NT2/D1 (cell line): ENCODE data around the gene UNC5C.

ENCODE experiments used
- DNase-seq: peaks from one replicate; pipeline ENCODE4 v3.0.0-alpha.2; 2011; ENCODE audit warnings: low read depth, low spot score
- H3K27me3 ChIP-seq: 2 replicates; pipeline ENCODE4 v1.6.0; 2011; ENCODE audit warnings: mild to moderate bottlenecking; ENCODE audit not compliant: insufficient read length, insufficient read depth
- H3K36me3 ChIP-seq: 2 replicates; pipeline ENCODE4 v1.6.1; 2011; ENCODE audit warnings: mild to moderate bottlenecking, low read length, mixed read lengths; ENCODE audit not compliant: insufficient read depth, insufficient read length
- H3K4me1 ChIP-seq: 2 replicates; pipeline ENCODE4 v1.5.1; 2011; ENCODE audit not compliant: insufficient read depth, insufficient read length
- H3K4me3 ChIP-seq: 2 replicates; pipeline ENCODE4 v1.5.1; 2011; ENCODE audit warnings: low read depth; ENCODE audit not compliant: insufficient read length
- H3K9ac ChIP-seq: 2 replicates; pipeline ENCODE4 v1.6.0; 2011; ENCODE audit warnings: low read depth; ENCODE audit not compliant: insufficient read length
- H3K9me3 ChIP-seq: 2 replicates; pipeline ENCODE4 v1.5.1; 2011; ENCODE audit warnings: mild to moderate bottlenecking, low read length; ENCODE audit not compliant: insufficient read depth
- SUZ12 ChIP-seq: IDR thresholded peaks from 2 replicates; pipeline ENCODE4 v1.6.1; 2011; ENCODE audit not compliant: insufficient read length, insufficient read depth; ENCODE audit errors: extremely low read depth
- YY1 ChIP-seq: IDR thresholded peaks from 2 replicates; pipeline ENCODE4 v1.6.1; 2011; ENCODE audit not compliant: insufficient read length, insufficient read depth
- ZNF274 ChIP-seq: IDR thresholded peaks from 2 replicates; pipeline ENCODE4 v1.6.1; 2011; ENCODE audit warnings: mild to moderate bottlenecking, low read depth, low read length

UNC5C gene

GRCh38 chr4:95478679-95479078, 70.1 kb downstream of the UNC5C start:
- Histone ChIP-seq H3K9ac (no peak overlapping the region), H3K9me3 (no peaks in the 10 kb centered on the region), H3K4me1 (no peaks in the 10 kb centered on the region), H3K36me3 (no peaks in the 10 kb centered on the region), H3K27me3 (no peaks in the 10 kb centered on the region), H3K4me3 (no peak overlapping the region)
- DNase-seq = no peak
- no peak for TF ChIP-seq YY1
- no peak for TF ChIP-seq ZNF274
- TF ChIP-seq SUZ12 = no peak

DNA sequence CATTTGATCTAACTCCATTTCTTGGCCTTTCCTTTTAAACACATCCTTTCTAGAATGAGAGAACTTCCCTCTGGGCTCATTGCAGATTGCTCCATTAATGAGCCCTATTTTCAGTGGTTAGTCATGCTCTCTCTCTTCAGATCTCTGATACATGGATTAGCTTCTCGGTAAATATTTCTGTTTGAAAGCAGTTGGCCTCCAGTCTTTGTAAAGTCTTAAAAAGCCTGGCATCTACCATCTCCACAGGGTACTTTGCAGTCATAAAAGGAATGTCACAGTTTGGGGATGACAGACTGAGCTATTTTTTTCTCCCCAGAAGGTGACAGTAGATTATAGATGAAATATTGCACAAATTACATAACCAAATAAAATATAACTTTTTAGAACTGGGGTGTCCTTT, 72.7 kb downstream of the UNC5C start:
- Histone ChIP-seq H3K9me3 (no peaks in the 10 kb centered on the region), H3K27me3 (no peaks in the 10 kb centered on the region), H3K9ac (no peak overlapping the region), H3K4me1 (no peaks in the 10 kb centered on the region), H3K4me3 (no peak overlapping the region), H3K36me3 (no peaks in the 10 kb centered on the region)
- DNase-seq = no peak
- no peak for TF ChIP-seq ZNF274
- no peak for TF ChIP-seq YY1
- no peak for TF ChIP-seq SUZ12

GRCh38 chr4:95472534-95472933, 76.2 kb downstream of the UNC5C start:
- no peak for TF ChIP-seq YY1
- TF ChIP-seq SUZ12 = no peak
- TF ChIP-seq ZNF274 = no peak
- Histone ChIP-seq H3K36me3 (no peaks in the 10 kb centered on the region), H3K4me3 (no peak overlapping the region), H3K9me3 (no peaks in the 10 kb centered on the region), H3K4me1 (no peaks in the 10 kb centered on the region), H3K27me3 (no peaks in the 10 kb centered on the region), H3K9ac (no peak overlapping the region)
- no peak for DNase-seq

GRCh38 chr4:95470622-95471021, 78.2 kb downstream of the UNC5C start:
- DNase-seq = no peak
- Histone ChIP-seq H3K9ac (no peak overlapping the region), H3K36me3 (no peaks in the 10 kb centered on the region), H3K9me3 (no peaks in the 10 kb centered on the region), H3K4me1 (no peaks in the 10 kb centered on the region), H3K27me3 (no peaks in the 10 kb centered on the region), H3K4me3 (no peak overlapping the region)
- TF ChIP-seq YY1 (no peak), ZNF274 (no peak), SUZ12 (no peak)

- TF ChIP-seq SUZ12 (no peak), ZNF274 (no peak), YY1 (no peak)
- Histone ChIP-seq H3K36me3 (no peaks in the 10 kb centered on the region), H3K4me1 (no peaks in the 10 kb centered on the region), H3K27me3 (no peaks in the 10 kb centered on the region), H3K9me3 (no peaks in the 10 kb centered on the region), H3K9ac (no peak overlapping the region), H3K4me3 (no peak overlapping the region)
- no peak for DNase-seq
Observed at GRCh38 chr4:95469617-95470016, 79.2 kb downstream of the UNC5C start.

DNA sequence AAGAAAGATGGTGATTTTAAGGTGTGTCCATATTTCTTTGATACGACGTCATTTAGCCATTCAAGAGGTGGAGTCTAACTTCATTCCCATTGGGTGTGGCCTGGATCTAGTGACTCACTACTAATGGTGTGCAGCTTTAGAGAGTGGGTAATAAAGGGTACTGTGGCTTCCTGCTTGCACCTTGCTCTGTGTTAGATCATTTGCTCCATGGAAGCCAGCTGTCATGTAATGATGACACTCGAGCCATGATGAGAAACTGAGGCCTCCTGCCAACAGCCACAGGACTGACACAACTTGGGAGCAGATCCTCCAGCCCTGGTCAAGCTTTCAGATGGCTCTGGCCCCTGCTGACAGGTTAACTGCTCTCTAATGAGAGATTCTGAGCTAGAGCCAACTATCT, 82.0 kb downstream of the UNC5C start:
- H3K4me1 ChIP-seq = no peaks in the 10 kb centered on the region
- no peaks in the 10 kb centered on the region for H3K9me3 ChIP-seq
- H3K9ac ChIP-seq = no peak overlapping the region
- no peaks in the 10 kb centered on the region for H3K27me3 ChIP-seq
- no peak overlapping the region for H3K4me3 ChIP-seq
- DNase-seq = no peak
- H3K36me3 ChIP-seq = no peaks in the 10 kb centered on the region
- TF ChIP-seq SUZ12 (no peak), YY1 (no peak), ZNF274 (no peak)

DNA sequence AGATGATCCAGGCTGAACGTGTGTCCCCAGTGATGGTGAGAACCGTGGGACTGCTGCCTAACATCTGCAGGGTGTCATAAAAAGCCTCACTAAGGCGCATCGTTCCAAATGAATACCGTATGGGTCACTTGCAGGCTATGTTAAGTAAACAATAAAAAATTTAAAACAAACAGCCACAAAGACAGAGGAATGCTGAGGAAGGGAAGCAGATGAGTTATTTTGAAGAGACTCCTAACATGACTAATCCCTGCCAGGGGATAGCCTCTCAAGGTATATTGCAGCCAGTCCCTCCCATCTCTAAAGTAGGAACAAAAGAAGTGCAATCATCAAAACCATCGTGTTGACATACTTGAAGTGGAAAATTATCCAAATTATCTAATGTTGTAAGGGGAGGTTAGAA, 83.8 kb downstream of the UNC5C start:
- no peaks in the 10 kb centered on the region for H3K36me3 ChIP-seq
- no peaks in the 10 kb centered on the region for H3K4me1 ChIP-seq
- H3K4me3 ChIP-seq = no peak overlapping the region
- no peak for TF ChIP-seq ZNF274
- TF ChIP-seq SUZ12 = no peak
- no peak for TF ChIP-seq YY1
- no peaks in the 10 kb centered on the region for H3K27me3 ChIP-seq
- no peak for DNase-seq
- H3K9me3 ChIP-seq = no peaks in the 10 kb centered on the region
- H3K9ac ChIP-seq = no peak overlapping the region

- Histone ChIP-seq H3K27me3 (no peaks in the 10 kb centered on the region), H3K4me1 (no peaks in the 10 kb centered on the region), H3K9me3 (no peaks in the 10 kb centered on the region), H3K4me3 (no peak overlapping the region), H3K9ac (no peak overlapping the region), H3K36me3 (no peaks in the 10 kb centered on the region)
- DNase-seq = no peak
- no peak for TF ChIP-seq SUZ12
- no peak for TF ChIP-seq ZNF274
- TF ChIP-seq YY1 = no peak
Observed at GRCh38 chr4:95462921-95463320, 85.9 kb downstream of the UNC5C start.
